Activated CD4-positive, CD25-positive, alpha-beta regulatory T cell (primary cell): ENCODE results near the gene SPRR2E.
"Not testable (repeated sequence)": the region's sequence is repeated elsewhere in the genome, so short reads cannot be mapped to it uniquely, and the experiment has no call there.

ENCODE experiments used
- DNase-seq, 4 experiments: peaks; one replicate each; lab custom pipeline; 2025; lab: John Stamatoyannopoulos, UW

The SPRR2E gene

DNA sequence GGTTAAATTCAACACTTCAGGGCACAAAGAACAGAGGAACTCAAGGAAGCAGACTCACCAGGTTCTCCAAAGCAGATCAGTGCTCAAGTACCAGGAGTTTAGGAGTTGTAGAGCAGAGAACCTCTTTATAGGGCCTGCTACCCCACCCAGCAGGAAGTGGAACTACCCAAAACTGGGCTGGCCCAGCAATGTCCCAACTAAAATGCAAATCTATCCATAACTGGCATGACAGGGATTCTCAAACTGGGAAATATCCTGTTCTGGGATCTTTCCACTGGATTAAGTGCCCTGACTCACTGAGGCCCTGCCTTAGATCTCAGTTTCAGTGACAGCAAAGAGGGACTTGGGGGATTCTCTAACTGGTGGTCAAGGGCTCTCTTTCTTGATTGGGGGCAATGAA lies at the start of gene SPRR2E:
Gene SPRR2E, minus strand, starts transcription at position 101 of the 400 bp plus-strand sequence. CDS start 775 bp downstream, outside the sequence.
- no peak for DNase-seq

DNA sequence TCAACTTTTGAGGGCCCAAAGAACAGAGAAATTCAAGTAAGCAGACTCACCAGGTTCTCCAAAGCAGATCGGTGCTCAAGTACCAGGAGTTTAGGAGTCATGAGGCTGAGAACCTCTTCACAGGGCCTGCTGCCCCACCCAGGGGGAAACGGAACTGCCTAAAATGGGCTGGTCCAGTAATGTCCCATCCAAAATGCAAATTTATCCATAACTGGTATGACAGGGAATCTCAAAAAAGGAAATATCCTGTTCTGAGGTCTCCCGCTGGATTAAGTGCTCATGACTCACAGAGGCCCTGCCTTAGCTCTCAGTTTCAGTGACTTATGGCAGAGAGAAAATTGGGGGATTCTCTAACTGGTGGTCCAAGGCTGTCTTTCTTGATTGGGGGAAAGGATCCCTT lies 47.1 kb upstream of the SPRR2E start:
- DNase-seq = no peak

DNA sequence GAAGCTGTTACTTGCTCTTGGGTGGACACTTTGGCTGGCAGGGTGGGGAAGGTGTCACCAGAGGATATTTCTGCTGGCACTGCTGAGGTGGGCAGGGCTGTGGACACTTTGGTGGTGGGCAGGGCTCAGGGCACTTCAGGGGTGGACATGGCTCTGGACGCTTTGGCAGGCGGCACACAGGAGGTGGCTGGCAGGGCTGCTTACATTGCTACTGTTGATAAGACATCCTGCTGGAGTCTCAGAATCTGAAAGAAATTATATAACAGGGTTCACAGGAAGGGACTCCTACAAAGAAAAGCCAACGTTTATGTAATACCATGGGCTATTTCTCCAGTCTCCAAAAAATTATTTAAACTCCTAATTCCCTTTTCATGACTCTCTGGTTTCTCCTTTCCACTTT lies 46.2 kb upstream of the SPRR2E start:
- DNase-seq = no peak

DNA sequence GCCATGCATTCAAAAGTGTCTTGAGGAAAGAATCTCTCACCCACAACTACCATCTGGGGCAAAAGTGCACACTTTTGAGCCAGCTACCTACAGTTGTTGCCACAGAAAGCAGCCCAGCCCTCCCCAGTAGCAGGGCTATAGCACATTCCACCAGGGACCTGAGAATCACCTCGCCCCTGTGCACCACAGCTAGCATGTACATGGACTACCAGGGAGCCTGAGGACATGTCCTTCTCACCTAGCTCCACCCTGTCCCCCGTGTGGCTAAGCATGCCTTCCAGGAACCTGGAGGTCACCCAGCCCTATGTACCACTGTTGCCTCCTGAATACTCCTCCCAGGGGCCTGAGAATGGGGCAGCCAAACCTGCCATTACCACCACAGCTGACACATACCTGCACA lies 39.4 kb upstream of the SPRR2E start:
- DNase-seq = no peak

DNA sequence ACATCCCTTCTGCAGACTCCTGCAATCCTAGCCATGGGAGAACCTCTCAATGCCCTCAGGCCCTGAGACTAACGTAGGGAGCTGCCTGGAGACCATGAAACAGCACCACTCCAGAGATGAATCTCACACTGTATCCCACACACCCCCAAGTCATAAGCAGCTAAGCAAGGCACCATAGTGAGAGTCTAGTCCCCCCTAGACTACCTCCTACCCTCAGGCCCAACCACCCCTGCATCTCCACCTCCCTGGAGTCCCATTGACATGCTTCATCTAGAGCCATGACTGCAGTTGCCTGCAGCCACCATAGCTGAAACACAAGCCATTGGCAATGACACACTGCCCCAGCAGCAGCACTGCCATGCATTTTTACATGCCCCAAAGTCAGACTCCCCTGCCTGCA lies 38.9 kb upstream of the SPRR2E start:
- DNase-seq = no peak

DNA sequence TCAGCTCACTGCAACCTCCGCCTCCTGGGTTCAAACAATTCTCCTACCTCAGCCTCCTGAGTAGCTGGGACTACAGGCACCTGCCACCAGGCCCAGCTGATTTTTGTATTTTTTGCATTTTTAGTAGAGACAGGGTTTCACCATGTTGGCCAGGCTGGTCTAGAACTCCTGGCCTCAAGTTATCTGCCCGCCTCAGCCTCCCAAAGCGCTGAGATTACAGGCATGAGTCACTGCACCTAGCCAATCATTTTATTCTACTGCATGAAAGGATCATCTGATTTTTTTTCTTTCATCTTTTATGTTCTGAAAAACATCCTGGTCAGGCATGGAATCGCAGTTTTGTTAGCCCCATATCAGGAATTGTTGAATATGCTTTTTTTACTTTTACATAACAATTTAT lies 34.4 kb upstream of the SPRR2E start:
- DNase-seq = not testable (repeated sequence)

DNA sequence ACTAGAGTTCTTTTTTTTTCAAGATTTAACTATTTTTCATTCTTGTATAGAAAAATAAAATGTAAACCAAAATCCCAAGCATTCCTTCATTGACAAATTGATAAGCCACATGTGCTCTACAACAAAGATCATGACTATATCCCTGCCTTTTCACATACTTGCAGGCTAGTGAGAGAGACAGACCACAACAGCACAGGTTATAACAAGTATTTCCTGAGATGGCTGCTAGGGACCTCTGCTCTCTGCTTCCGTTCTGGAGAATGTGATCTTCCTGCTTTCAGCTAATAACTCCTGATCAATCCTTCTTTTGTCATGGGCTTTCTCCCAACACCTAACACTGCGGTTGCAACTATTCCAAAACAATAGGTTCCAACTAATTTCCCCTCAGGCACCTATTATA lies 33.0 kb upstream of the SPRR2E start:
- no peak for DNase-seq

DNA sequence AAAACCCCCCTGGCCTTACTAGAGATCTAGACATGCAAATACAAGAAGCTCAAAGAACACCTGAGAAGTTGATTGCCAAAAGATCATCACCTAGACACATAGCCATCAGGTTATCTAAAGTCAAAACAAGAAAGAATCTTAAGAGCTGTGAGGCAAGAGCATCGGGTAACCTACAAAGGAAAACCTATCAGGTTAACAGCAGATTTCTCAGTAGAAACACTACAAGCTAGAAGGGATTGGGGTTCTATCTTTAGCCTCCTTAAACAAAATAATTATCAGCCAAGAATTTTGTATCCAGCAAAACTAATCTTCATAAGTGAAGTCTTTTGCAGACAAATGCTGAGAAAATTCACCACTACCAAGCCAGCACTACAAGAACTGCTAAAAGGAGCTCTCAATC lies 31.2 kb upstream of the SPRR2E start:
- DNase-seq = no peak

DNA sequence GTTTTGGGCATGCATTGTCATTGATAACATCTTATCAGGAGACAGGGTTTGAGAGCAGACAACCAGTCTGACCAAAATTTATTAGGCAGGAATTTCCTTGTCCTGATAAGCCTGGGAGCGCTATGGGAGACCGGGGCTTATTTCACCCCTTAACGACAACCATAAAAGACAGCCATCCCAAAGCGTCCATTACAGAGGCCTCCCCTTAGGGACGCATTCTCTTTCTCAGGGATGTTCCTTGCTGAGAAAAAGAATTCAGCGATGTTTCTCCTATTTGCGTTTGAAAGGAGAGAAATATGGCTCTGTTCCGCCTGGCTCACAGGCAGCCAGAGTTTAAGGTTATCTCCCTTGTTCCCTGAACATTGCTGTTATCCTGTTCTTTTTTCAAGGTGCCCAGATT lies 29.5 kb upstream of the SPRR2E start:
- not testable (repeated sequence) for DNase-seq

DNA sequence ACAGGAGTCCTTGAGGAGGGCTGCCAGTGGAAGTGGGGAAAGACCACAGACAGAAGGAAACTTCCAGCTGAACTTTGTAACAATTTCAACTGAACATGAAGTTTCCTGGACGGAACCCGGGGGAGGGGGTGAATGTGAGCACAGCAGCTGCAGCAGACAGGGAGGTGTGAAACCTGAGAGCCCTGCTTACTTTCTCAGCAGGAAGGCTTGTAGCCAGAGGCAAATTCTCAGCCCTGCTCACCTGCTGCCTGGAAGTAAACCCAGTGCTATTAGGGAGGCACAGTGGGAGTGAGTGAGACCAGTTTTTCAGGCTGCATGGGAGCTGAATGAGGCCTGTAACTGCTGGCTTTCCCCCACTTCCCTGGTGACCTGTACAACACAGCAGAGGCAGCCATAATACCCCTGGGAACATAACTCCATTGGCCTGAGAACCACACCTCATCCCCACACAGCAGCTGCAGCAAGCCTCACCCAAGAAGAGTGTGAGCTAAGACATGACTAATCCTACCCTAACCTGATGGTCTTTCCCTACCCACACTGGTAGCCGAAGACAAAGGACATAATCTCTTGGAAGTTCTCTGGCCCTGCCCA lies 28.6 kb upstream of the SPRR2E start:
- no peak for DNase-seq

DNA sequence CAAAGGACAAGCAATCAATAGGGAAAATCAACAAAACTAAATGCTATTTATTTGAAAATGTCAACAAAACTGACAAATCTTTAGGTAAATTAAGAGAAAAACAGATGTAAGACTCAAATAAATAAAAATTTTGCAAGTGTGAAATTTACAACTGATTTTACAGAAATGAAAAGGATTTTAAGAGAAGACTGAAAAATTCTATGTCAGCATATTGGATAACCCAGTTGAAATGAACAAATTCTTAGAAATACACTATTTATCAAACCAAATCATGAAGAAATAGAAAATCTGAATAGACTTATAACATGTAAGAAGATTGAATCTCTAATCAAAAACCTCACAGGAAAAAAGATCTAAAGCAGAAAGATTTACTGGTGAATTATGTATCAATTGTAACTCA lies 26.6 kb upstream of the SPRR2E start:
- DNase-seq = no peak

DNA sequence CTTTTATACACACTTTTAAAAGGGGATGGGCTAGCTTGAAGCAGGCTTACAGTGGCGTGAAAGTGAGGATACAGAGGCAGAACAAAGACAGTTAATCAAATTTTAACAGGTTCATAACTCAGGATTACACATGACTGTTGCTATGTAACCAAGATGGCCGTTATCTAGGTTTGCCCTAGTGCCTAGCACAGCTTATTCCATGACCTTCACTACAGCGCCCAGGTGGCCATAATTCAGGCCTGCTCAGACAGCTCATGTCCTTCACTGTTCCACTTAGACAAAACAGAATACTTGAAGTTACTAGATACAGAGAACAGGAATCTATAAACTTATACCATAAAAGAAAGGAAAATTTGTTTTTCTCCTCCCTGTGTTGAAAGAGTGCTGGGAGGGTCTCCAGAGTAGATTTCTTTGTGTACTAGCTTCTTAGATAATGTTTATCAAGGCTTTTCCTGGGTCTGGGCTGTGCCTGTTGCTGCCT lies 25.2 kb upstream of the SPRR2E start:
- DNase-seq = no peak

DNA sequence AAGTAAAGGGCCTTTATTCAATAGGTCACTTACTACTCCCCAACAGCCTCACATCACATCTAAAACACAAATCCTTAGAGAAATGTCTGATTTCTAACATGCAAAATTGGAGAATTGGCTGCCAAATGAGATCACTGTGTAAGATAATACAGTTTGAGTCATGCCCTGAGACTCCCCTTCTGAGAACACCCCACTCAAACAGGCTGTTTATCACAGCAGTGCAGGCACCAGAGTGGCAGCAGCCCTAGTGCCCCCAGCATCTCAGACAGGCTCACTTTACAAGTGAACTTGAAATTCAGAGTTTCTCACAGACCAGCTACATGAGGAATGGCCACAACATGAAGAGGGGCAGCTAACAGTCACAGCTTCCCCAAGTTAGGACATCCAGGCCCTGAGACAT lies 20.9 kb upstream of the SPRR2E start:
- not testable (repeated sequence) for DNase-seq

DNA sequence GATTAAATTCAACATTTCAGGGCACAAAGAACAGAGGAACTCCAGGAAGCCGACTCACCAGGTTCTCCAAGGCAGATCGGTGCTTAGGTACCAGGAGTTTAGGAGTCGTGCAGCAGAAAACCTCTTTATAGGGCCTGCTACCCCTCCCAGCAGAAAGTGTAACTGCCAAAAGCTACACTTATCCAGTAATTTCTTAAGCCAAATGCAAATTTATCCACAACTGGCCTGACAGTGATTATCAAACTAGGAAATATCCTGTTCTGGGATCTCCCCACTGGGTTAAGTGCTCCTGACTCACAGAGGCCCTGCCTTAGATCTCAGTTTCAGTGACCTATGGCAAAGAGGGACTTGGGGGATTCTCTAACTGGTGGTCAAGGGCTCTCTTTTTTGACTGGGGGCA lies 19.1 kb upstream of the SPRR2E start, which contains the start of gene SPRR2F:
Gene SPRR2F, minus strand, starts transcription at position 101 of the 400 bp plus-strand sequence. CDS start 783 bp downstream, outside the sequence.
- DNase-seq = no peak

DNA sequence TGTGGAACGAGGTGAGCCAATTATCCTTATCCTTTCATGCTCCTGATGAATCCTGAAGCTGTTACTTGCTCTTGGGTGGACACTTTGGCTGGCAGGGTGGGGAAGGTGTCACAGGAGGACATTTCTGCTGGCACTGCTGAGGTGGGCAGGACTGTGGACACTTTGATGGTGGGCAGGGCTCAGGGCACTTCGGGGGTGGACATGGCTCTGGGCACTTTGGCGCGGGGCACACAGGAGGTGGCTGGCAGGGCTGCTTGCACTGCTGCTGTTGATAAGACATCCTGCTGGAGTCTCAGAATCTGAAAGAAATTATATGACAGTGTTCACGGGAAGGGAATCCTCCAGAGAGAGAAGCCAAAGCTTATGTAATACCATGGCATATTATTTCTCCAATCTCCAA lies 18.1 kb upstream of the SPRR2E start:
- DNase-seq = not testable (repeated sequence)

DNA sequence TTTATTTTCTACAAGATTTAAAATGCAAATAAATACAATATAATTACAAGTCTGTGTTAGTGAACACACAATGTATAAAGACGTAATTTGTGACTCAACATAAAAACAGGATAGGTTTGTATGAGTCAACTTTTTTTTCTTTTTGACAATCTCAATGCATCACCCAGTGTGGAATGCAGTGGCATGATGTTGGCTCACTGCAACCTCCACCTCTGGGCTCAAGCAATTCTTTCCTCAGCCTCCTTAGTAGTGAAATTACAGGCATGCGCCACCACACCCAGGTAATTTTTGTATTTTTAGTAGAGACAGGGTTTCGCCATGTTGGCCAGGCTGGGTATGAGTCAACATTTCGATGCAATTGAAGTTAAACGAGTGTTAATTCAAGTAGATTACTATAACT lies 5.9 kb upstream of the SPRR2E start:
- no peak for DNase-seq

DNA sequence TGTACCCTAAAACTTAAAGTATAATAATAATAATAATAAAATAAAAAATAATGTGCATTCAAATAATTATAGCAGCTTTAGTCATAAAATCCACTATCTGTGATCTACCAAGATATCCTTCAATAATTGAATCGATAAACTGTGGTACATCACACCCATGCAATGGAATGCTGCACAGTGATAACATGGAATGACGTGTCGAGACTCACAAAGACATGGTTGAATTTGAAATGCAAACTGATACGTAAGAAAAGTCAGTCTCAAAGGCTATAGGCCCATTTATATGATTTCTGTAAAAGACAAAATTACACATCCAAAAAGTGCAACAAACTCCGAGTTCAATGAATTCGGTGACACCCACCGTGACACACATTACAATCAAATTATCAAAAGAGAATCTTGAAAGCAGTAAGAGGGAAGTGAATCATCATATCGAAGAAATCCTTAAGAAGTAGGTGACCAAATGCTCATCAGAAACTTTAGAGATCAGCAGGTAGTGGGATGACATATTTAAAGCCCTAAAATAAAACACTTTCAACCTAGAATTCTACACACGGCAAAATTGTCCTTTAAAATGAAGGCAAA lies 5.2 kb upstream of the SPRR2E start:
- no peak for DNase-seq

DNA sequence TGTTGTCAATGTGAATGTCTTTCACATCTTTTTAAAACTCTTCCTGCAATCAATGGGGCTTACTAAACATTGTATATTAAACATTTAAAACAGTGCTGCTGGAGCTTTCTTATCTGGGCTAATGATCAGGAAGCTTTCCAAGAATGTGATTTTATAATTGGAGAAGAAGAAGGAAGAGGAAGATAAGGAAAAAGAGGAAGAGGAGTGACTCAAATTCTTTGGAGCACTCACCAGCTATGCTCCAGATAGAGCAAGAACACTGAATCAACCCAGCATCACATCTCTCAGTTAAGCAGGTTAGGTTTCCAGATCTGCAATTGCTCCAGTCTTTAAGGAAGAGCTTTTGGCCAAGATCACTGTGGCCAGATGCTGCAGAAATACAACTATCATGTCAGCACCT lies 1.4 kb upstream of the SPRR2E start:
- DNase-seq = no peak

DNA sequence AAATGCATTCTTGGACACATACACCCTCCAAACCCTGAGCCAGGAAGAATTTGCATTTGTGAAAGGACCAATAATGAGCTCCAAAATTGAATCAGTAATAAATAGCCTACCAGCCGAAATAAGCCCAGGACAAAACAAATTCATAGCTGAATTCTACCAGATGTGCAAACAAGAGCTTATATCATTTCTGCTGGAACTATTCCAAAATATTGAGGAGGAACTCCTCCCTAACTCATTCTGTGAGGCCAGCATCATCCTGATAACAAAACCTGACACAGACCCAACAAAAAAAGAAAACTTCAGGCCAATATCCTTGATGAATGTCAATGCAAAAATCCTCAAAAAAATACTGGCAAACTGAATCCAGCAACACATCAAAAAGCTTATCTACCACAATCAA lies 6.7 kb downstream of the SPRR2E start:
- no peak for DNase-seq

DNA sequence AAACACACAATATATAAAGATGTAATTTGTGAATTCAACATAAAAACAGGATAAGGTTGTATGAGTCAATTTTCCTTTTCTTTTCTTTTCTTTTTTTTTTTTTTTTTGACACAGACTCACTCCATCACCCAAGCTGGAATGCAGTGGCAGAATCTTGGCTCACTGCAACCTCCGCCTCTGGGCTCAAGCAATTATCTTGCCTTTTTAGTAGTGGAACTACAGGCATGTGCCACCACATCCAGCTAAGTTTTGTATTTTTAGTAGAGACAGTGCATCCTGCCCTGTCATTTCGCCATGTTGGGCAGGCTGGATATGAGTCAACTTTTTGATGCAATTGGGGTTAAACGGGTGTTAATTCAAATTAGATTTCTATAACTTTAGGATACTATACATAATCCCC lies 12.6 kb downstream of the SPRR2E start:
- DNase-seq = no peak

DNA sequence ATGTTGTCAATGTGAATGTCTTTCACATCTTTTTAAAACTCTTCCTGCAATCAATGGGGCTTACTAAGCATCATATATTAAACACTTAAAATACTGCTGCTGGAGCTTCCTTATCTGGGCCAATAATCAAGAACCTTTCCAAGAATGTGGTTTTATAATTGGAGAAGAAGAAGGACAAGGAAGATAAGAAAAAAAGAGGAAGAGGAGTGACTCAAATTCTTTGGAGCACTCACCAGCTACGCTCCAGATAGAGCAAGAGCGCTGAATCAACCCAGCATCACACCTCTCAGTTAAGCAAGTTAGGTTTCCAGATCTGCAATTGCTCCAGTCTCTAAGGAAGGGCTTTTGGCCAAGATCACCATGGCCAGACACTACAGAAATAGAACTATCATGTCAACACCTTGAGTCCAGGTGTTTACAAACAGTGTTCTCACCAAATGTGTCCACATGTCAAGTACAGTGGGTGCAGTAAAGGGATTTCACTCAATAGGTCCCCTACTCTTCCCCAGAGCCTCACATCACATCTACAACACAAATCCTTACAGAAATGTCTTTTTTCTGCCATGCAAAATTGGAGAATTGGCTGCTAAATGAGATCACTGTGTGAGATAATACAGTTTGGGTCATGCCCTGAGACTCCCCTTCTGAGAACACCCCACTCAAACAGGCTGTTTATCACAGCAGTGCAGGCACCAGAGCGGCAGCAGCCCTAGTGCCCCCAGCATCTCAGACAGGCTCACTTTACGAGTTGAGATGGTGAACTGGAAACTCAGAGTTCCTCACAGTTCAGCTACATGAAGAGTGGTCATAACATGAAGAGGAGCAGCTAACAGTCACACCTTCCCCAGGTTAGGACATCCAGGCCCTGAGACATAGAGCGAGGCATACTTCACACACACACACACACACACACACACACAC lies 21.3 kb downstream of the SPRR2E start:
- DNase-seq = no peak

DNA sequence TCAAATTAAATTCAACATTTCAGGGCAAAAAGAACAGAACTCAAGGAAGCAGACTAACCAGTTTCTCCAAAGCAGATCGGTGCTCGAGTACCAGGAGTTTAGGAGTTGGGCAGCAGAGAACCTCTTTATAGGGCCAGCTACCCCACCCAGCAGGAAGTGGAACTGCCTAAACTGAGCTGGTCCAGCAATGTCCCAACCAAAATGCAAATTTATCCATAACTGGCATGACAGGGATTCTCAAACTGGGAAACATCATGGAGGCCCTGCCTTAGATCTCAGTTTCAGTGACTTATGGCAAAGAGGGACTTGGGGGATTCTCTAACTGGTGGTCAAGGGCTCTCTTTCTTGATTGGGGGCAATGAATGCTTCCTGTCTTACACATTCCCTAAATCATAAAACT lies 22.8 kb downstream of the SPRR2E start, which contains the start of gene SPRR2B:
Gene SPRR2B, minus strand, starts transcription at position 101 of the 400 bp plus-strand sequence. CDS start 772 bp downstream, outside the sequence.
- no peak for DNase-seq

DNA sequence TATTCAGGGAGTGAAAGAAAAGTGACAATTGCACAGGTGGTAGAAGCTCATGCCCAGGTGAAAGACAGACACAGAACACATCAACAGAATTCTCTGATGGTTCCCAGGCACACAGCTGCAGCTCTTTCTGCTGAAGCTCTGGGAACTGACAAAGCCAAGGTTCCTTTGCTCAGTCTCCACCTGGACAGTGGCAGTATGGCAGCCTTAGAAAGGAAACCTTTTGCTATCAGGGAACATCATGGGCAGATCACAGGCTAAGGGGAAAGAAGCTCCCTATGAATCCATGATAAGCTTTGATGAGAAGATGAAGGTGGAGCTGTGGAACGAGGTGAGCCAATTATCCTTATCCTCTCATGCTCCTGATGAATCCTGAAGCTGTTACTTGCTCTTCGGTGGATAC lies 24.1 kb downstream of the SPRR2E start:
- DNase-seq = no peak
